DMS153 treated with DMSO at 0.1 percent for 48 hours (cell line): ENCODE measurements around the gene HOXB5.

Experiments
- DNase-seq: peaks from one replicate; lab custom pipeline; 2025; ENCODE audit not compliant: unreplicated experiment; lab: John Stamatoyannopoulos, UW

HOXB5 gene

DNA sequence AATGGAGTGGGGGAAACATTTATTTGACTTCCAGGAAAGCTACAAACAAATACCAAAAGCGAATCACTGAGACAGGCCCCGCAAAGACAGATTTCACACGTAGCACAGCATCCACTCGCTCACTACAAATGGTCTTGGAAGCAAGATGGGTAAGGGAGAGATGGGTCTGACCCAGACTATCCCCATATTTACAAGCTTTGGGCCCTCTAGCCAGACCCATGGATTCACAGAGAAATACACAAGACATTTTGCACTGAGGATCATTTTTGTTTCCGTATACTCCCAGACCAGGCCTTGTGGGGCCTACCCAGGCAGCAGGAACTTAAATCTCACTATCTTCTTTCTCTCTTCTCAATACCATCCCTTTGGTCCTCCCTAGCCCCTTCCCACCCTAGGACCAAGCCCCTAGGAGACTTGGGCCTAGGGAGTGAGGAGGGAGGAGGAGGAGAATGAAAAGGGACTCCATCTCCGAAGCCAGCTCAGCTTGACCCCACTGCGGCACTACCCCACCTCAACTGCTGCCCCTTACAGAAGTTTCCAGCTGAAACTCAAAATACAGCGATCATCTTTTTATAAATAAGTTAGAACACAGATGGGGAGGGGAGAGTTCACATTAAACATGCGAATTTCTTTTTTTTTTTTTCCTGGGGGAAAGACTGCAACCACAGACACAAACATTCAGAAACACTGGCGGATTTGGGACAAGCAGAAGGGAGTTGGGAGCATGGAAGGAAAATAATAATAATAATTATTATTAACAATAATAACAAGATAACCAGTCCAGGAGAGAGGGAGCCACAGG is 2.1 kb downstream of the HOXB5 start:
- no peak for DNase-seq

DNA sequence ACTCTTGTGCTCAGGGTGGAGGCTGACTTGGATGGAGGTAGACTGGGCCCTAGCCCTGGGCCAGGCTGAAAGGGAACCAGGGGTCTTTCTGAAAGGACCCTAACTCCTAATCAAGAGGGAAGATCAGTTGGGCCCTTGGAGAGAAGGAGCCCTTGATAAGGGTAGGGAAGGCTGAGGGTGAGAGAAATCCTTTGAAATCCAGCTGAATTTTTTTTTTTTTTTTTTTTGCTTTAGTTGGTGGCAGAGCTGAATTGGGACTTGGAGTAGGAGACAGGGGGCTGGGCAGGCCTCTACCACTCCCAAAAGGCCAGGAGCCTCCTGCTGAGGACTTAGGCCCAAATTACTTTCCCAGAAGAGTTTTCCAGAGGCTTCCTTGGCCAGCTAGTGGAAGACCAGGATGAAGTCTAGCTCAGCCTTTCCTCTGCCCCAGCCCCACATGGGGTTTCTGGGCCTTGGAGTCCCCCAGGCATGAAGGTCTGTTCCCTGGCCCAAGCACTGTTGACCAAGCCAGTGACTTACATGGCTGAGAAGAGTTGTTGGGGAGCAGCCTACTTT is 2.9 kb downstream of the HOXB5 start:
- DNase-seq = no peak

DNA sequence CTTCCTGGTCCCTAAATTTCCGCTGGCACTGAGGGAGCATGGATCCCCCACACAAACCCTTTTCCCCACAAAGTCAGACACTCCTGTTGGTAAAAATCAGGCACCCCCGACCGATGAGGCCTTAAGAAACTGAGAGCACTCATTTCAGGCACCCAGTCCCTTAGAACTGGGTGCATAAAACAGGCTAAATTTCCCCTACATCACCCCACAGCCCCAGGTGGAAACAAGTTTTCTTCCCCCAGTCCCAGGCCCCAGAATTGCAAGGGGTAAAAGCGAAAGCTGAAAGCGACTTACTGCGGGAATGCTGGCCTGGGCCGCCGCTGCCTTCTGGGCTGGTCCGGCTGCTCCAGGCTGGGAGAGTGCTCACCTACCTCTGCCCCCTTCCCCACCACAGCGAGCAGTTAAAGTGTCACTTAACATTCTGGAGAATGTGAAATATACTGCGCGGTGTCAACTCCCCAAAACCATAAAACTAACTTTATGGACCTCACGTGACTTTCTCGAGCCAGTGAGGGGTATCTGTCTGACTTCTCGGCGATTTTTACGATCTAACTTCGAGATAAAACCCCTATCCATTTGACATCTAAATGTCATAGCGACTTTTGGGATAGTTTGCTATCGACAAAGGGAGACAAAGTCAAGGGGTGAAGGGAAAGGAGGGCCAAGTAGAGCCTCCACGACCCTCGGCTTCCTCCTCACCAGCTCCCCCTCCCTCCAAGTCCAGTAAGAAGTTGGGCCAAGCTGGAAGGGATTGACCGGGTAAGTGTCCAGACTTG is 3.6 kb downstream of the HOXB5 start, which contains the start of gene HOXB3:
Gene HOXB3 (minus strand): TSS at position 411 of the 776 bp plus-strand sequence. CDS start 37,767 bp downstream, outside the sequence.
- DNase-seq = no peak

DNA sequence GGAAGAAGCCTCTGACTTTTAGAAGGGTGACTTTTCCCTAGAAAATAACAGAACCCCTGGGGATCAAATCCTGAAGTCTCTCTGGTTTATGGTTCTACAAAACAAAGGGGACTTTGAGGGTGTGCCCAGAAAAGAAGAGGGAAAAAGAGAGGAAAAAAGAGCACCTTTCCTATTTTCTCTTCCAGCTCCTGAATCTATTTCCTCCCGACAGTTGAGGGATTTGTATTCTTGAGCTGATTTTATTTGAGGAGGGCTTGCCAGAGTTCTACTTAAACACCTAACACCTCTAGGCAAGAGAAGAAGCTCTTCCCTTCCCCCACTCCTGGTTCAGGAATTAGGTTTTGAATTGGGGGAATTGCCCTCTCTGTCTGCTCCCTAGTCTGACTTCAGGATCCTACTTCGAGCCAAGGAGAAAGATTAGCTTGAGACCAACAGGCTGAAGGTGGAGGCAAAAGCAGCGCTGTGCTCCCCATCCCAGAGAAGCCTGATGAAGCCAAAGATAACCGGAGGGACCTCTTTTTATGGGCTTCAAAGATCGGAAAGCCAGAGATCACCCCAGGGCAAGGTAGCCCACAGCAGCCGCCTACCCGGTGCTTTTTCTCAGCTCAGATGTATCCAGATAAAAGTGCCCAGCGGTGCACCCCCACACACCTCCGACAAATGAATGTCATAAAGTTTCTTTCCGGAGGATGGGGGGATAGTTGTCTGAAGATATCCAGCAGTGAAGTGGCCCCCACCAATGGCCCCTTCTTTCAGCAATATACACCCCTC is 4.3 kb downstream of the HOXB5 start:
- no peak for DNase-seq

DNA sequence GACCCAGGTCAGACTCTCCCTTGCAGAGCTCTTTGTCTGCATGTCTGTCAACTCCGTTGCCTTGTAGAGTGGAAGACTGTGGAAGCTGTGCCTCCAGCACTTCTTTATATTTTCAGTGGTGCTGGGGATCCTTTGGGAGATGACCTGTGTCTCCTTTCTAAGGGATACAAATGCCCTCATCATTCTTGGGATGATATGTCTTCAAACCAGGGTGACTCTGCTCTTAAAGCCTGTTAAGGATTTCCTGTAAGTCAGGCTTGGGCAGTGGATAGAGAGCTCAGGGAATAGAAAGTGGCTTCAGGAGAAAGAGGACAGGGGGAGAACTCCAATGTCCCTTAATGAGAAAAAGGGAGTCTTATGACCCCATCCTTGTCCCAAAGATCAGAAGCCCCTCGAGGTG is 5.1 kb downstream of the HOXB5 start:
- DNase-seq = no peak

DNA sequence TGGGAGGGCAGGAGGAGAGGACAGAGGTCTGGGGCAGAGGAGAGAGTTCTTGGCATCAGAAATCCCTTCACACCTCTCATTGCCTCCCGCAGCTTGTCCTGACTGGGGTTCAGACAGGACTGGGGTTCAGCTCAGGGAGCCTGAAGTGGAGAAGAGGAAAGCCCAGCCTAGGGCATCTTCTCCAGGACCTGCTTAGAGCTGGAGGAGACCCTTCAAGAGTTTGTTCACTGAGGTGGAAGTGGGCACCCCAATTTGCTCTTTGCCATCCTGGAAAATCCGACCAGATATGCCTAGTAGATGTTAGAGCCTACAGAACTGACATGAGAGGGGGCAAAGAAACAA is 5.5 kb downstream of the HOXB5 start:
- DNase-seq = no peak

DNA sequence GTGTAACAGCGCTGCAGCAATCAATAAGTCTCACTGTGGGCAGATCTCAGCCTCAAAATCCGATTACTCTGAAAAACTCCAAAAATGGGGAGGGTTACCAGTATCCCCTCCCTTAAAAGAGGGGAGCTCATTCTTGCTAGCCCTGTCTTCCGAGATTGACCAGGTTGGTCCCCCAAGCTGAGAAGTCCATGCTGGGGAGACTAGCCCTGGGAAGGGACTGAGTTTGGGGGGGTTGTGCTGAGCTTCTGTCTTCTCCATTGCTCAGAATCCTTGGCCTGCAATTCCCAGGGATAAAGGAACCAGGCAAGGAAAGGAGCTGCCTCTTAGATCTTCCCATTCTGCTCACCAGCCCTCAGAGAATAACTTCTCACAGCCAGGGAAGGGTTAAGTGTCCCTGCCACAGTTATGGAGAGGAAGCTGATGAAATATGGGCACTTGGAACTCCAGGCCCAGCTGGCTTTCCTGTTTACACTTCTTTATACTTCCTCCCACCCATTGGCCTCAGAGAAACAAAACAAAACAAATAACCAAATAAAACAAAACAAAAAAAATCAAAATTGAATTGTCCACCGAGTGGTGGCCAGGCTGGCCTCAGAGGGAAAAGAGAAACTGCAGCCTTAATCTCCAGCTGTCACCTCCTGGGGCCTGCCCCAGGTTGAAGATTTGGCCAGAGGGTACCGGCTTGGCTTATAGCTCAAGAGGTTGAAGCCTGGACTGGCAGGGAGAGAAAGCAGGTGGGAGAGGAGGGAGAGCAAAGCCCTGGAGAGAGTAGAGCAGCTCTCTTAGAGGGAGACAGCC is 6.1 kb downstream of the HOXB5 start:
- peak; percentile 74 for DNase-seq

DNA sequence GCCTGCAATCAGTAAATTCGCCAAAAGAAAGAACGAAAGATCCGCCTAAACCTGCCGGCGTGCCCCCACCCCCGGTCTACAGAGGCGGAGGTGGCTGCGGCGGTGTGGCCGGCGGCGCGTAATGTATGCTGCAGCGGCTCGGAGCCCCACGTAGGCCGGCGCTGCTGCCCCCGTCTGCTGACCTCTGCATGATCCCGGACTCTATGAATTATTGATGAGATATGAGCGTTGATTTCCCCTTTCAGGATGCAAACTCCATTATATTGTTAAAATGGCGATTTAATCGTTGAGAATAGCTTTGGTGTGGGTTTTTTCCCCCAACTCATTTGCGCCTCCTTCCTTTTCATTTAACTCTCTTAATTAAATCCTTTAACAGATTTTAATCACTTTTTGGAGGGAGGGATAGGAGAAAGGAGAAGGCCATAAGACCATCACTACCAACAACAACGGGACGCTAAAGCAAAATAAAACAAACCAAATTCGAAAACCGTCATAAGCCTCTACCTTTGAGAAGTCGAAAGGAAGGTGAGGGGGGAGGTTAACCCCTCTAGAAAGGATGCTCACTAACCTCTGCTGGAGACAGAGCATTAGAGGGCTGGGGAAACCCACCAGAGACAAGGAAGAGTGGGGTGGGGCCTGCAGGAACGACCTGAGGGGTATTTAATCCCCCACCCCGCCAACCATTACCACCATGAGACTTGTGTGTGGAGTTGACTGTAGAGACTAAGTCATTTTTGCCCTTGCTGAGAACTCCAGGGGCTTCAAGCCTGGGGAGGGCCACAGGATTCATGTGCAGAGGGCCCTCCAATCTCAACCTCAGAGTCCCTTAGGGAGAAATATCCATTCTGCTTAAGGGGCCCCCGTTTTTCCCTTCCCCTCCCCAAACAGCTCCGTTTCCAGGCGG is 7.0 kb downstream of the HOXB5 start:
- DNase-seq = peak; percentile 75

DNA sequence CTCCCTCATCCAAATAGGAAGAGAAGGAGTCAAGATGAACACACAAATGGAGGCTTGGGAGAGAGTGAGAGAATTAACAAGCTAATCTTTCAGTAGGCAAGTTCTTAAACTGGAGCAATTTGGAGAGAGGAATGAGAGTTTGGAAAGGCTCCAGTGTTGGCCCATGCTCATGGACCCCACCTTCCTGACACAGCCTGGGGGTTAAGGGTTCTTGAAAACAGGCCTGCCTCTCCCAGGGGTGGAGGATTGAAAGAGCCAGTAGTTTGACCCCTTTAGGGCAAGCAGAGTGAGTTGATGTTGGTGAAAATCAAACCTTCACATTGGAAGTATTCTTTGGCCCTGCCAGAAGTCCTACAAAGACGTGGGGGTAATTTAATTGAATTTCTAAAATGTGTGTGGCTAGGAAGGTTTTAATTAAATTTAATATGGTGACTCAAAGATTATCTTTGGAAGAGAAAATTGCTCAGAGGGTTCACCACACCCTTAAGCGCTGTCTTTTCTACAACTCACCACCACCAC is 9.3 kb downstream of the HOXB5 start:
- no peak for DNase-seq

DNA sequence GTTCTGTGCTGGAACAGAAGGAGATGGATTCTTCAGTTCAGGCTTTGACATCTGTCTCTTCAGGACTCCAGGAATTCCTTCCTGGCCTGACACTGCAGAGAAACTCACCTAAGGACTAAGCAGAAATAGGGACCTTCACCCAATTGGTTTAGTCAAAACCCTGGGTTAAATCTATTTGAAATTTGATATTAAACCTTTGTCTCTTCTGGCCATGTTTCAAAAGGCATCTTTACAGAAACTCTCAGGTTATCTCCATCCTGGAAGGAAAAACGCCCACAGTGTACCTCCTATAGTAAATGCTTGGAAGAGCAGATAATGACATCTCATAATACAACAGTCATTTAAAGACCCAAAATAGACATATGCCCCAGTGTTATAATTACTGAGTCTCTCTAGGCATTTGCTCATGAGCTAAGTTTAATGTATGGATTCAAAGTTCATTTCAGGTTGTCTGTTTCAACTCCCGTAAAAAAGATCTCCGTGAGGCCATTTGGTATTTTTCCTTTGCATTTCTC is 9.8 kb downstream of the HOXB5 start:
- no peak for DNase-seq

DNA sequence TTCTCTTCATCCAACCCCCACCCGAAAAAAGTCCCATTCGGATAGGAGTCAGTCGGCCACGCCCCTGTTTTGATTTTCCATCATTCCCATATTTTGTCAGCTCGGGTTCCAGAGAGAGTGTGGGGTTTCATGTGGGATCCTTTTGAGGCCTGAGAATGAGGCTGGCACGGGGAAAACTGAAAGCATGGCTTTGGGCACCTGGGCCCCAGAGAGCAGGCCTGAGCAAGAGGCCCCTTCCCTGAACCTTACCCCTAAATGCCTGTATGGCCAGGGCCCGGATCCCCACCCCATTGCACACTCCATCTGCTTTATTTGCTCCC is 10.9 kb downstream of the HOXB5 start:
- no peak for DNase-seq

DNA sequence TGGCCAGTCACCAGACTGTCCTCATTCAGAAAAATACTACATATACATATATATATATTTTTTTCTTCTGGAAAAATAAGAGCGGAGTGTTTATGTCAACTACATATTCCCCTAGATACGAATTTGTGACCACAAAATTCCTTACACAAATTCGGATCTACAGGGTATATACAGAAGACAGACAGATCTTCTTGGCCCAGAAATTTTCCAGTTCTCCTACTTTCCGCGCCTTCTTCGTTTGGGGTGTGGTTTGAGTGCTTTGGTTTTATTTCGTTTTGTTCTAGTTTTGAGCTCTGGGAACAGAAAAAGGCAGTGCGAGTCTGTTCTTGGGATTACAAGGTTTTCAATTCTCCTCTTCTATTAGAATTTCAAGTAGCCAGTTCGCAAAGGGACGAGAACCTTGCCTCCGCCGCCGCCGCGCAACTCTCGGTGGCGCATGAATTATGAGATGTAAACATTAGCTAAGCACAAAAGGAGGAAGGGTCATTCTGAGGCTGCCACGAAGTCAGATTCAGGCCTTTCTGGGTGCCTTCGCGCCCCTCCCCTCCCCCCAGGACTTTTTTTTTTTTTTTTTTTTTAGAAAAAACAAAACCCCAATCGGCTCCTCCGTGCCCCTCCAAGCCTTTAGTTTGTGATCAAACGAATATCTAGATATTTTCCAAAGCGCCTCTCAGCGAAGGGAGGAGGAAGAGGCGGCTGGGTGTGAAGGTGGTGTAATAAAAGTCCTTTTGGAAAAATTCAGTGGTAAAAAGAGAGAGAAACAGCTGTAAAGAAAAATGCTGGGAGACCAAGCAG is 13.6 kb downstream of the HOXB5 start:
- no peak for DNase-seq

DNA sequence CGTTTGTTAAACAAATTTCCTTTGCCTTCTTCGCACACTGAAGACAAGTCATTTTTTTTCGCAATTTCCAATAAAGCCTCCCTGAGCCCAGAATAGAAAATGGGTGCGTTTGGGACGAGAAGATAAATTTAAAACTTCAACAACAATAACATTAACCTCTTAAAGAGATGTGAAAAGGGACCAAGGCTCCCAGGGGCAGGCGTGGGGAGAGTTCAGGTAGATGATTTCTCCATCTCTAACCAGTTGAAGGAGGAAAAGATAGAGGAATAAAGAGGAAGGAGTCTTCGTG is 14.2 kb downstream of the HOXB5 start:
- DNase-seq = peak; percentile 43

DNA sequence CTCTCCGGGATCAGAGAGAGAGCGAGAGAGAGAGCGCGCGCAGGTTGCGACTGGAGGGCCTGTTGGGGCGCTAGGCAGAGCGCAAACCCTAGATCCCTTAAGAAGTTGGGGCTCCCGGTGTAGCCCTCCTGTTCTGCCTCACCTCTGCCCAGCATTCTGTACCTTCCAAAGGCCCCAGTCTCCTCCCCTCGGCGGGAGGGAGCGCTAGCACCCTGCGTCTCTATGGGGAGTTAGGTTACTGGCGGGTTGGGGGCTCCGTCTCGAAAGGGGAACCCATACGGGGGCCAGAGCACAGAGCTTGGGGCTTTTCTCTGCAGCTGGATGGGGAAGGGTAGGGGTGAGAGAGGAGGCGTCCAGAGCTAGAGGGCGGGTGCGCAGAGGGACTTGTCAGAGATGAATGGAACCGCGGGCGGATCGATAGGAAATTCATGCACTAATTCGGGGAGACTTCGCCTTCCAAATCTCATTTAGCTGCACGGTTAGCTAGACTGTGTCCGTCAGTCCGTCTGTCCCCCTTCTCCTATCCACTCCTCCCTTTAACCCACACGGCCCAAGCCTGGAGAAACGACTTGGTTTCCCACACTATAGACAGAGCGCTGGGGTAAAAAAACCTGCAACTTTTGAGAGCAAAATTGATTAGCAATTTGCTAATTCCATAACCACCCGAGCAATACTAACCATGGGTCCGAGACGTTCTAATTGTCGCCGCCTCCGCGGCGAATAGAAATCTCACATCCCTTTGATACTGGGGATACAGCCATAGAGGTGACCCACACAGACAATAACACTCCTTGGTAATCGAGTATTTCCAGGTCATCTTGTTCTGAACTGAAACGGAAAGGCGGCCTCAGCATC is 14.7 kb downstream of the HOXB5 start:
- peak; percentile 36 for DNase-seq

DNA sequence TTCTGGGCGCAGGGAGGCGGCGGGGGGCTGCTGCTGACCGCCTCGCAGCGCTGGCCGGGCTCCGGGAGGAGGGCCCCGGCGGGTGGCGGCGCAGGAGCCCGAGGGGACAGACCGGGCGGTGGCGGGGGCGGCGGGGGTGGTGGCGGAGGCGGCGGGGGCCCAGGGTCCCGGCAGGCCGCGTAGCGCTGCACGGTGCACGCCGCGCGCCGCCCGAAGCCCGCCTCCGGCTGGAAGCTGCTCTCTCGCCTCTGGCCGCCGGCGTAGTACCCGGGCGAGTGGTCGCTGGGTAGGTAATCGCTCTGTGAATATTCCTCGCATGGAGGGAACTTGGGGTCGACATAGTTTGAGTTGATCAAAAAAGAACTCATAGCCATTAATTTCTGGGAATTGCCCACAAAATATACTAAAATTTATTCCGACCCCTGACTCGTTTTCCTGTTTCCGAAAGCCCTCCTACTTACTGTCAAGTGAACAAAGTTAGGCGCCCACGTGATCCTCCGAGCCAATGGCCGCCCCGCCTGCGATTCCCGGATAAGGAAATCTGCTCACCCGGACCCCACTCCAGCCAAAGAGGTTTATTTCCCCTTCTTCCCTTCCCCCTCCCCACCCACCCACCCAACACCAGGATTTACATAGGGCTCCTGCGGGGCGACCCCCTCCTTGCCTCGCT is 15.5 kb downstream of the HOXB5 start, which contains the start of gene HOXB4:
Gene HOXB4 (minus strand): TSS at position 405 of the 670 bp plus-strand sequence. CDS start 31 bp downstream, at position 374.
- peak; percentile 72 for DNase-seq

DNA sequence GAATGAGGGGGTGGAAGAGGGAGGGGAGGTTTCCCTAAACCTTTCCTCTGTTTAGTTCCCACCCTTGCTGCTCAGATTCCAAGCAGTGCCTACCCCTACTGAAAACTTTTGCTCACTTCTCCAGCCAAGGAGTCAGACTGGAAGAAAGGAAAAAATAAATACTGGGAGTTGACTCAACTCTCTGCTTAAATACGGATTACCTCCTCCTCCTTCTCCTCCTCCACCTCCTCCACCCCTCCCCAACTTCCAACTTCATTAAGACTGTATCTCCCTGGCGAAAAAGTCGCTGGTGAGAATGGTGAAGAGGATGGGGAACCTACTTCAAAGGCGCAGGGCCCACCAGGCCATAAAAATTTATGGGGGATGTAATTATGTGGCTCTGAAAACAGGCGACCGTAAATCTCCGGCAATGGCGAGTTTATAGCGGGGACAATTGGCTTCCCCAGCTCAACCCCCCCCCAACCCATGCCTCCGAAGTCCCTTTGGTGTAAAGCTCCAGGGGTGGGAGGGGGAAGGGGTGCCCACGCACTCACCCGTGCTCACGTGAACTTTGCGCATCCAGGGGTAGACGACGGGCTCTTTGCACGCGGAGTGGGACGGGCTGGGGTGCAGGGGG is 16.1 kb downstream of the HOXB5 start:
- DNase-seq = no peak
